NCI-H1436 (cell line): ENCODE results near the gene TOX2.

Experiments used
- DNase-seq: peaks from one replicate; lab custom pipeline; 2025; lab: John Stamatoyannopoulos, UW

Gene TOX2

DNA sequence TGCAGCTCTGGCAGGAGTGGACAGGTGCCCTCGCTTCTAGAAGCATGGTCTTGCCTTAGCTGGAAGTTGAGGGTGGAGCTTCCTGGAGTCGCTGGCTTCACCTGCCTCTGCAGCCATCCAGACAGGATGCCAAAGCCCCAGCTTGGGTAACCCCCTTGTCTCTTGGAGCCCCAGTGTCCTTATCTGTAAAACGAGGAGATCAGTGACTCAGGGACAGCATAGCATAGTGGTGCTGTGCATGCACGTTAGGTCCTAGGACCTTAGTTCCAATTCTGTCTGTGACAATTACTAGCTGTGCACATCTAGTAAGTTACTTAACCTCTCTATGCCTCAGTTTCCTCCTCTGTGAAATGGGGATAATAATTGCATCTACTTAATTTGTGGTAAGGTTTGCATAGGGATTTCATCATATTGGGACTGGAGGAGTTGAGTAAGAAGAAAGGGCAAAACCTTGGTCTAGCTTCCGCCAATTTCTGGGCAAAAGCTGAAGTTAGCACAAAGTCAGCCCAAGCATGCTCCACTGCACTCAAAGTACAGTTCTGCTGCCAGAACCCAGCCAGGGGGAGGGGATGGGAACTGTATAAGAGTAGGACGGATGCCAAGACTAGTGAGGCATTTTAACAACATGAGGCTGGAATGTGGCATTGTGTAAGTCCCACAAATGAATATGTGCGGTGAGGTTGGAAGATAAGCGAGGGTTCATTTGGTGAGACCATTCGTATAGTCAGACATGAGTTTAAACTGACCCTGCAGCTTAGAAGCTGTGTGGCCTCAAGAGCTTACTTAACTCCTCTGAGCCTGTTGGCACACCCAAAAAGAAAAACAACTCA is 24.5 kb downstream of the TOX2 start:
- DNase-seq: no peak

- DNase-seq: no peak
Measured at GRCh38 chr20:43939762-43940121, 25.1 kb downstream of the TOX2 start.

DNA sequence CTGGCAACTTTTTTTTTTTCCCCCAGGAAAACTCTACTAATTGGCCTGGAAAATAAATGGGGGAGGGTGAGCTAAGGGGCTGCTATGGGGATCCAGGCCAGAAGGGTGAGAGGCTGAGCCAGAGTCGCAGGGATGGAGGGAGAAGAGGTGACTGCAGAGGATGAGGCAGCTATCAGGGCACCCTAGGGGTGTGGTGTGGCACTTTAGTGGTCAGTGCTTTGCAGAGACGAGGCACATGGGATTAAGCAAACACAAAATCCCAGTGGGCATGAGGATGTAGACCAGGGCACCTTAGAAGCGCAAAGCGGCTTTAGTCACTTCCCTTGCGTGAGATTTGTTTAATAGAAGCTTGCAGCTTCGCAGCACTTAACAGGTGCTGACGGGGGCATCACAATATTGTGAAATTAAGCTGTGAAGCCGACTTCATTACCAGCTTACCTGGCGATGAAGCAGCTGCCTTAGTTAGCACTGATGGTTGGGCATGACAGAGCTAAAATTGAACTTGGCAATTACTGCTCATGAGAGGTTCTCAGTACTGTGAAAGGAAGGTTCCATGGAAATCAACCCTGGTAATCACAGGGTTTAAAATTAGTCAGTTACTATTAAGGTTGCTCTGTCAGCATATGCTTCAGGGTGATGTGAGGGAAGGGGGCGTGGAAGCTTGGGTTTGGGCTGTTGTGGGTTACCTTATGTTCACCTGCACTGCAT is 26.0 kb downstream of the TOX2 start:
- DNase-seq: peak; percentile 86

DNA sequence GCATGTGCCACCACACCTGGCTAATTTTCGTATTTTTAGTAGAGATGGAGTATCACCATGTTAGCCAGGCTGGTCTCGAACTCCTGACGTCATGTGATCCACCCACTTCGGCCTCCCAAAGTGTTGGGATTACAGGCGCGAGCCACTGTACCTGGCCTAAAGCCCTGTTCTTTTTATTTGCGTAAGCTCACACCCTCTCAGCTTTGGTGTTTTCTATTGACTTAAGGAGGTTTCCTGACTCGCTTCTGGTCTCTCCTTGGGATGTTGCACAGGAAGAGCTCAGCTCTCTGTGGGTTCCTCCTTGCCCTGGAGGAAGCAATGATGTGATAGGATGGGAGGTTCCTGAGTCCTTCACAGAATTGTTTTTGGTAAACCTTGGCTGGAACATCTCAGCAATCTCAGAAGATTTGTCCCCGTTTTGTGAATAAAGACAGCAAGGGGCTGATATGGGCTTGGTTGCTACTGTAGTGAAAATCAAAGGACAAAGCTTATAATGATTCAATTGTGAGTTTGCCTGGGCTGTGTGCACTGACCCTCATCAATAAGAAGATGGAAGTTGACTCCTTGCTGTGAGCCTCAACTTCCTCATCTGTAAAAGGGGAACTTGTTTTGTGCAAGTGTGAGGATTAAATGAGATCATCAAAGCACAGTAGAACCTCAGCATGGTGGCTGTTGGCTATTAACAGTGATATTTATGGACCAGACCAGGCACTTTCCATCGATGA is 27.0 kb downstream of the TOX2 start:
- no peak for DNase-seq

DNA sequence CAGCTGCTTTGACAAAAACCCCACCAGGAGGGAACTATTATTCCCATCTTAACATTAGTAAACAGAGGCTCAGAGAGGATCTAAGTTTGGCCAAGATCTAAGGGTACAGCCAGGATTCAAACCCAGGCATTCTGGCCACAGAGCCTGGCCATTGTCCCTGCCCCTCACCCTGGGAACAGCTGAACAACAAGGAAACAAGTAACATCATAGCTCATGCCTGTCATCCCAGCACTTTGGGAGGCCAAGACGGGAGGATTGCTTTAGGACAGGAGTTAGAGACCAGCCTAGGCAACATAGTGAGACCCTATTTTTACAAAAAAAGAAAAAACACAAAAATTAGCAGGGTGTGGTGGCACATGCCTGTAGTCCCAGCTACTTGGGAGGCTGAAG is 27.5 kb downstream of the TOX2 start:
- no peak for DNase-seq

DNA sequence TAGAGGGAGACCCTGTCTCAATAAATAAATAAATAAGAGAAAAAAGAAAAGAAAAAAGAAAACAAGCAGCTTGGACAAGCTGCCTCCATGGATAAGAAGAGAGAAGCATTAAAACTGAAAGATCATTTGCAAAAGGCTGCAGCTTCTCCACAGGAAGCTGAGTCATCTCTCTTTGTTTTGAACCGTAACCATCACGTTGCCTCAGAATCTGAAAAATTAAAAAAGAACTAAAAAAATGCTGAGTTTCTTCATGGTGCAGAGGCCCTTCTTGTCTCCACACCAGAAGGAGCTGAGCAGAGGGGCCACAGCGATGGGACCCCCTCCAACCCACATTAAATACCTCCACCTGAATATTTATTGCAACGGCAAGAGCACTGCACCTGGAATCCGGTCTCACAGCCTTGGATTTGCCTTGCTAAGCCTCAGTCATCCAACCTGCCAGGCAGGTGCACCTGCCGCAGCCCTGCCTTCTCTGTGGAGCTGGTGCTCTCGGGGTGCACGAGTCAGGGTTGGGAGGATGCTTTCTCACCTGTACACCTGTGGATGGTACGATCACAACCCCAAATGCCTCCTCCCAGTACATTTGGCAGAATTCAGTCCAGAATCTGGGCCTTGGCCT is 28.1 kb downstream of the TOX2 start:
- no peak for DNase-seq

DNA sequence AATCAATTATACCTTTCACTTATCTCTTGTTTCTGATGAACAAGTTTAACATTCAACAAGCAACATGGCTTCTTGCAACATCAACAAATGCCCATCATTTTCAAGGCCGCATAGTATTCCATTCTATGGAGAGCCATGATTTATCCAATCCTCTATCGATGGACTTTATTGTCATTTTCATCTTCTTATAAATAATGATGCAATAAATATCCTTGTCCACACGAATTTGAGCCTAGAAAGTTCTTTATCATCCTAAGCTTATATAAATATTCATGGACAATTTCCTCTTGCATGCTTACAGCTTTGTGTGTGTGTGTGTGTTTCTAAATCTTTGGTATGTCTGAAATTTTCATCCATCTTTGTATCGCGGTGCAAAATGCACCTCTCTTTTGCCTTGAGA is 29.1 kb downstream of the TOX2 start:
- no peak for DNase-seq

- DNase-seq: no peak
Measured at GRCh38 chr20:43944653-43945235, 30.1 kb downstream of the TOX2 start.

DNA sequence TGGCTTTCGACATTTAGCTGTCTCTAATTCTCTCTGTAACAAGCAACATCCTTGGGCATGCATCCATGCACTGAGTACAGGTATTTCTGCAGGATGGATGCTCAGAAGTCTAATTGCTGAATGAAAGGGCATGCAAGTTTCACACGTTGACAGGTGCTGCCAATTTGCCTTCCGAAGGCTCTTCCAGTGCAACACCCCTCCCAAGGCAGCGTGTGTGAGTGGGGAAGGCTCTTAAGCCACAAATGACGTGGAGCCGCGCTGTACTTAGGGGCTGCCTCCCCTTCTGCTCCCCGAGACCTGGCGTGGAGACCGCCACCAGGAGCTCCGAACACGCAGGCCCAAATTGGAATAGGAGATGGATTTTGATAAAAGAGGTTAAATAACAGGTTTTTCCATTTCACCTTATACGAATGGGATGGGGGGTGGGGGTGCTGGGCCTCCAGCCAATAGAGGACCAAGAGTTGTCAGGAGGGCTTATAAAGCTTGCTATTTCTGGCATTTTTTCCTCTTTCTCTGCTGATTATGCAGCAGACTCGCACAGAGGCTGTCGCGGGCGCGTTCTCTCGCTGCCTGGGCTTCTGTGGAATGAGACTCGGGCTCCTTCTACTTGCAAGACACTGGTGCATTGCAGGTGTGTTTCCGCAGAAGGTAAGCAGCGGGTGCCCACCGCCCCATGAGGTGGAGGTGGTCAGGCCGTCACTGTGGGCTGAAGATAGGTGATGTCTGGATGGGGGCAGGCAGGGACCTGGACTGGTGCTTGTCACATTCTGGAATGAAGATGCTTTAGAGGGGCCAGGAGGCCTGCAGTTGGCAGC is 30.9 kb downstream of the TOX2 start:
- DNase-seq: no peak

GRCh38 chr20:43946206-43946491 is 31.5 kb downstream of the TOX2 start:
- no peak for DNase-seq

- no peak for DNase-seq
Measured at GRCh38 chr20:43946659-43947315, 32.1 kb downstream of the TOX2 start.

GRCh38 chr20:43947316-43947710 is 32.7 kb downstream of the TOX2 start:
- no peak for DNase-seq

DNA sequence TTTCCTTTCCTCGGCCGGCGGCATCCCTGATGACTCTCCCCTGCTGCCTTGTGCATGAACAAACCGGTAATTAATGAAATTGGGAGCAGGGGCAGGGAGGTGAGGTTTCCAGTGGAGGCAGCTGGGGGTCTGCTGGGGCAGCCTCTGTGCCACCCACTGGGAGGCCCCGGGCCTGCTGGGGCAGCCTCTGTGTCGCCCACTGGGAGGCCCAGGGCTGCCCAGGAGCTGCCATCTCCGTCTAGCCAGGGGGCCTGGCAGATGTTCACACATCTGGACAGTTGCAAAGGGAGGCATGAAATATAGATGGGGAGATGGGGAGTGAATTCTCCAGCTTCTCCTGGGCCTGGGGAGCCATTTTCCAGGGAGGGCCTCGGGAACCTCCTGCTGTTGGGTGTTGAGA is 33.8 kb downstream of the TOX2 start:
- DNase-seq: no peak

DNA sequence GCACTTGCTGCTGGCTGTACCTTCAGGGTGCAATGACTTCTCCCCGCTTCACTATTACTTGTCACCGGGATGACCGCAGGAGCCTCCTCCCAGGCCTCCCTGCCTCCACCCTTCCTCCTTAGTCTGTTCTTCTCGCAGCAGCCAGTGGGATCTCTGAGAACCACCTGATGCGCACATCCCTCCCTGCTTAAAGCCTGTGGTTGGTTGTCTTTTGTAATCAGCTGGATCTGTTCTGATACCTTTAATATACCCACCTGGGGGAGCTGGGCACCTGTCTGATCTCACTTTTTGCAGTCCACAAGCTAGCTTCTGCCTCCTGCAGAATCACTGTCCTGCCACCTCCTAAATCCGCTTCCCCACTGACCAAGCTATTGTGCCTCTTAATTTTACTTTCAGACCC is 34.6 kb downstream of the TOX2 start:
- DNase-seq: no peak

DNA sequence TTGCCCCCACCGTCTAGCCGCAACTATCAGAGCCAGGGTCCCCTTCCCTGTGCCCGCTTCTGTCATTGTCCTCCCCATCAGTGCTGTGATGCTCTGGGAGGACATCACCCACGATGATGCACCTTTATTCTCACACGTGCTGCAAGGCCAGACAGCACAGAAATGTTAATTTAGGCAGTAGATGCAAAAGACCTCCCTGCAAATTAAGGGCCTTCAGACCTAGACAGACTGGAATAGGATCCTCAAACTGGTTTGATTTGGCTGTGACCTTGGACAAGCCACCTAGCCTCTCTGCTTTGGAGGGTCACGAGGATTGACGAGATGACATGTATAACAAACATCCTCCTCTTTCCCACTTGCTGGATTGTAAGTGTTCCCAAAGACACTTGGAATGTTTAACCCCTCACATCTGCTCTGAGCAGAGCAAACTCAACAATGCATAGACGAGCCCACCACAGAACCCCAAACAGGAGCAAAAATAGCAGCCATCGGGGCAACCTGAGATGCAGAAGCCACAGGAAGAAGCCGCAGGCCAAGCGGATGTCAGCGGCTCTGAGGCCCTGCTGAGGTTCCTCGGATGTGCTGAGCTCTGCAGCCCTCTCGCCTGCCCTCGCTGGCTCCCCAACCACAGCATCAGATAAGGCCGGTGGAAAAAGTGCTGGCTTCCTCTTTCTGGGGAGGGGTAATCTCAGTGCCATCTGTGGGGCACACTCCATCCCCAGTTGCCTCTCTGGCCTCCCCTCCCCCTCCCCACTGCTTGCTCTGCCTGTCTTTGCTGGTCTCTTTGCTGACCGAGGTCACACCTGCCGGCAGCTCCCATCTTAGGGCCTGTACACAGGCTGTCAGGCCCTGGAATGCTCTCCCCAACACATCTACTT is 35.3 kb downstream of the TOX2 start:
- no peak for DNase-seq

DNA sequence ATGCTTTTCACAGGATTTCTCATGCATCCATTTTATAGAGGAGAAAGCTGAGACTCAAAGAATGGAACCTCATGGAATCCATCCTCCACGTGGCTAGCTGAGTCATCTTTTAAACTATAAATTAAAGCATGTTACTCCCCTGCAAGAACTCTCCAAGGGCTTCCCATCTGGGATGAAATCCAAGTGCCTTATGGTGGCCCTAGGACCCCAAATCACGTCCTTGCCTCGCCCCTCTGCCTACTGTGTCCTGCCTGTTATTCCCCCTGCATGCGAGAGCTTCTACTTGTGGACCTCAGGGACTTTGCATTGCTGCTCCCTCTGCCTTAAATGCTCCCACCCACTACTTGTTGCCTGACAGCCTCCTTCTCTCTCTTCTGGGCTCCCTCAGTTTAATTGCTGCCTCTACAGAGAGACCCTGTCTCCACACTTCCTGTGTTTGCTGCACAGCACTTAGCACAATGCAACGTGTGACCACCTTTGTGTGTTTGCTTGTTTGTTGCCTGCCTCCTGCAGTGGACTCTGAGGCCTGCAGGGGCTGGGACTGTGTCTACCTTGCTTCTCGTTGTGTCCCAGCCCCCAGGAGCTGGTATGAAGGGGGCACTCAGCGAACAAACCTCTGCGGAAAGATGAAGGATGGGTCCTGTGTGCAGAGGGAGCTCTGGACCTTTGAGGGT is 39.4 kb downstream of the TOX2 start:
- no peak for DNase-seq

DNA sequence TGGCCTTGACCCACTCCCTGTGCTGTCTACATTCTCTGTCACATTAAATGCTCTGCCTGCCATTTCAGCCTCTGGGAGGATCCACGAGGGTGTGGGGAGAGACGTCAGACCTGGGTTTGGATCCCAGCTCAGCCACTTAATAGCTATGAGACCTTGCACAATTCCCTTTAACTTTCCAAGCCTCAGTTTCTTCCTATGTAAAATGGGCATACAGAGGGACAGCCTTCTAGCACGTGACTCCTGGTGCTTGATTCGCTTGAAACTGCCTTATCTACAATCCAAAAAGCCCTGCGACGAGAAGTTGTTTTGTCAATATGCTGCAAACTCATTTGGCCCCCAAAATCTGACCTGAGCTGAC is 40.0 kb downstream of the TOX2 start:
- DNase-seq: no peak

- DNase-seq: no peak
Measured at GRCh38 chr20:43955062-43955749, 40.6 kb downstream of the TOX2 start.

- DNase-seq: no peak
Measured at GRCh38 chr20:43955750-43956191, 41.1 kb downstream of the TOX2 start.
